Measurements from ENCODE around the gene PRR23E.

- TF ChIP-seq CTCF (IDR thresholded peaks at IDR 0.05), result no peak
- TF ChIP-seq POLR2A (IDR thresholded peaks at IDR 0.05), result no peak
Measured at GRCh38 chr3:127180859-127181258, 12.1 kb upstream of the PRR23E start.
